Measurements from ENCODE around the gene OR5M10.
"Not testable (repeated sequence)": the region's sequence is repeated elsewhere in the genome, so short reads cannot be mapped to it uniquely, and the experiment has no call there.

The OR5M10 gene

GRCh38 chr11:56577621-56578020 is at the start of gene OR5M10:
OR5M10 (minus strand) TSS chr11:56577721; CDS start chr11:56577721, 0 bp downstream.
- DNase-seq = no peak

- no peak for DNase-seq
Measured at GRCh38 chr11:56625946-56626345, 48.4 kb upstream of the OR5M10 start.

- no peak for DNase-seq
Measured at GRCh38 chr11:56624661-56625110, 47.2 kb upstream of the OR5M10 start.

- no peak for DNase-seq
Measured at GRCh38 chr11:56611174-56611573, 33.7 kb upstream of the OR5M10 start.

- DNase-seq = not testable (repeated sequence)
Measured at GRCh38 chr11:56592088-56592717, 14.7 kb upstream of the OR5M10 start.

GRCh38 chr11:56558574-56558973 is 18.9 kb downstream of the OR5M10 start:
- DNase-seq = no peak

GRCh38 chr11:56554691-56555090 is 22.8 kb downstream of the OR5M10 start:
- not testable (repeated sequence) for DNase-seq

- DNase-seq = no peak
Measured at GRCh38 chr11:56545531-56545930, 32.0 kb downstream of the OR5M10 start.

- no peak for DNase-seq
Measured at GRCh38 chr11:56543739-56544138, 33.8 kb downstream of the OR5M10 start.

- no peak for DNase-seq
Measured at GRCh38 chr11:56543157-56543556, 34.4 kb downstream of the OR5M10 start, which contains the start of gene OR5M11. OR5M11 (minus strand) TSS chr11:56543257; CDS start chr11:56543257, 0 bp downstream.

- no peak for DNase-seq
Measured at GRCh38 chr11:56533054-56533740, 44.3 kb downstream of the OR5M10 start.

GRCh38 chr11:56531856-56532255 is 45.7 kb downstream of the OR5M10 start:
- no peak for DNase-seq
